GM21390 (cell line): Measurements from ENCODE around the gene MRPS9.

Experiments
- ATAC-seq: cut with Tn5 transposase; IDR thresholded peaks from one replicate; pipeline ENCODE4 v1.9.1; 2021; ENCODE audit not compliant: unreplicated experiment

The MRPS9 gene

DNA sequence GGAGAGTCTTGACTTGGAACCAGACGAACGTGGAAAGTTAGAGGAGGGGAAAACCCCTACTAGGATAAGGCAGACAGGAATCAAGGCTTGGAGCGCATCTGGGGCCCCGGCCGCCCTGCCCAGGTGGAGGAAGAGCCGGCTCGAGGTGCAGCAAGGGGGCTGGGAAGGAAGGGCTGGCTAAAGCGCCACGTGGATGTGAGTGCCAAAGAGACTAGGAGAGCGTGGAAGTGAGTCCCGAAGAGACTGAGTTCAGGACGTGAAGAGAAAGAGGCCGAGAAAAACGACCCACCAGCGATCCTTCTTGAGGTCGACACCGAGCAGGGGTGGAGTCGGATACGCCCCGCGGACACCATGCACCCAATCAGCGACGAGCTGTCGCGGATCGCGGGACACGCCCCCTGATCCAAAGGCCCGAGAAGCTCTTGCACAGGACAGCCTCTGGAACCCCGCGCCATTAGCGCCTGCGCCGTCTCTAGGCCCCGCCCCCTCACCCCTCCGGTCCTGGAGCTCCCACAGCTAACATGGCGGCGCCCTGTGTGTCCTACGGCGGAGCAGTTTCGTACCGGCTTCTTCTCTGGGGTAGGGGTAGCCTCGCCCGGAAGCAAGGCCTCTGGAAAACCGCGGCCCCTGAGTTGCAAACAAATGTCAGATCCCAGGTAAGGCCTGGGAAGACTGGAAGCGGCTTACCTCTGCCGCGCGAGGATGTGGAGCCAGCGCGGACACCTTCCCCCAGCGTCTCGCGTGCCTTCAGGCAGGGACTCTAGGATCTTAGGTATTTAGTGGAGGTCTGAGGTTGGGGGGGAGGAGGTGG is at the start of gene MRPS9:
TSS of gene MRPS9 (plus strand) at position 498 of the 811 bp plus-strand sequence. CDS start at position 522, 24 bp downstream.
- ATAC-seq: peak; percentile 98

DNA sequence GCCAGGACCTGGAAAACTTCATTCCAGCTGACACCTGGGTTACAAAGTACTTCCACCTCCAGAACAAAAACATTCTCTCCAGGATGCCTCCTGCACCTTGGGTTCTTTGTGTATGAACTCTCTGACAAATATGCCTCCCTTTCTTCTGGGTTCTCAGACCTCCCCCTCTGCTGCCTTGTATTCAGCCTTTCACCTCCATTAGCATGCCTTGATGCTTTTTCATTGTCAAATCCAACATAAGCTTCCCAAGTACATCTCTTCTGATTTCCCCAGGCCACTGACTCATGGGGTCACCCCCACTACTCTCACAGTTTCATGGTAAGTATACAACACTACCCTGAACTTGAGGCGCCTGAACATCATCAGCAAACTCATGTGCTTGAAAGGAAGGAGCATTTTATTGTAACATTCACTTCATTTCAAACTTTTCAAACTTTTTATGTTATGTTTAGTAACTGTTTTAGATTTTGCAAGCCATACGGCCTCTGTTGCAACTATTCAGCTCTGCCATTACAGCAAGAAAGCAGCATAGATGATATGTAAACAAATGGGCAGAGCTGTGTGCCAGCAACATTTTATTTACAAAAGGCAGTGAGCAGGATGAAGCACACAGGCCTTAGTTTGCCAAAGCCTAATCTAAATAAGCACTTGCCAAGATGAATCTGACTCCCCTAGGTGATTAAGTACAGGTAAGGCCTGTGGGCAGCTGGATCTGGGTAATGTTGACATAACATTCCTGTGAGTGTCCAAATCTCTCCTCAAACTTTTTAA is 32.5 kb upstream of the MRPS9 start:
- ATAC-seq: no peak

DNA sequence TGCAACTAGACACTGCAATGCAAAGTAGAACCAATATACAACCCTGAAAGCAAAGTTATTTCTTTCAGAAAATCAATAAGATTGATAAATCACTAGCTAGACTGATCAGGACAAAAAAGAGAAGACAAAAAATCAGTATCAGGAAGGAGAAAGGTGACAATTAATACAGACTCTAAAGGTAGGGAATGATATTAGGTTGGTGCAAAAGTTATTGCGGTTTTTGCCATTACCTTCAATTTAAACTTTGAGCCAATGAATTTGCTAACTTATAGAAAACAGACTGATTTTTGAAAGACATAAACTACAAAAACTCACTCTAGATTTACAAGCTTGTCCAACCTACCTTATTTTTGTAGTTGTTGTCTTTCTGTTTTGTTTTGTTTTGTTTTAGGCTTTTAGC is 30.5 kb upstream of the MRPS9 start:
- no peak for ATAC-seq

DNA sequence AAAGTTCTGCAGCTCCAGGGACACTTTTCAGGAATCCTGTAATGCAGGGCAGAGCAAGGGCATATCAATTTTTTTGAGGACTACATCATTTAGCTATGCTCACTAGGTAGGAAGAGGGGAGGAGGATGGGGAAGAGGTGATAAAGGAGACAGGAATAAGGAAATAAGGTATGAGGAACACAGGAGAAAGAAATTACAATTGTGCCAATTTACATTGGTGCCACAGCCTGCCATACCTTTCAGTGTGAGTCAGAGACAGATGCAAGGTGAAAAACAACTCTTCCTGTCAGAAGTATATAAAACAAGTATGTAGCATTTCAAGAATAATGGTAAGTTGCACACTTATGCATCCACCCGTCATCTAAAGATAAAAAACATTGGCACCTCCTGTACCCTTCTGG is 5.4 kb upstream of the MRPS9 start:
- no peak for ATAC-seq

DNA sequence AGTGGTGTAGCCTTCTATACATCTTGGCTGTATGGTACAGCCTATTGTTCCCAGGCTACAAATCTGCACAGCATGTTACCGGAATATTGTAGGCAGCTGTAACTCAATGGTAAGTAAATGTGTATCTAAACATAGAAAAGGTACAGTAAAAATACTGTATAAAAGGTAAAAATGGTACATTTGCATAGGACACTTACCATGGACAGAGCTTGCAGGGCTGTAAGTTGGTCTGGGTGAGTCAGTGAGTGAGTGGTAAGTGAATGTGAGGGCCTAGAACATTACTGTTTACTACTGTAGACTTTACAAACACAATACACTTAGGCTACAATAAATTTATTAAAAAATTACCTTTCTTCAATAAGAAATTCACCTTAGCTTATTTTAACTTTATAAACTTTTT is 3.7 kb upstream of the MRPS9 start:
- no peak for ATAC-seq

DNA sequence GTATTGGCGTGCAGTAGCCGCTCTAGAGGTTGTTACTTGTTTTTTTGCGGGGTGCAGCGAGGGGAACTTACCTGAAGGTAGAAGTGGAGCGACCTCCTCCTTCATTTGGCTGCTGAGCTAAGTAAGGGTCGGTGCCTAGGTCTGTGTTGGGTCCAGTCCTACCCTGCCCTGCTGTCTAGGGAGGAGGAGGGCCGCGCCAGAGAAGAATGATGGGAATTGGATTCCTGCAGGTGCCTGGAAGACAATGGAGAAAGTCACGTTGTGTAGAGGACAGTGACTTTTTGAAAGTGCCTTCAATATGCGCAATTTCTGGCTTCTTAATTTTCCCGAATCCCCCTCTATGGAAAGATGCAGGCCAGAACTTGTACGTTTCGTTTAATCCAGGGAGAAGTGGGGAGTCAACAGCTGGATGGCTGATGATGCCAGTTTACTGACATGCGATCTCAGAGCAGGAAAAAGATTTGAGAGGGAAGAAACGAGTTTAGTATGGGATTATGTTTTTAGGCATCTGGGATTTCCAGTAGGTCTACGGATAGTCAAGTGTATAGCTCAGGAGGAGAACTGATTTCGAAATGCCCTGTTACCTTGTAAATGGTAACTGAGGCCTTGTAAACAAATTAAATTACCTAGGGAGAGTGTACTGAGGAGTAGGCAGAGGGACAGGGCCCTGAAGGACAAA is 653 bp downstream of the MRPS9 start:
- ATAC-seq: peak; percentile 5

DNA sequence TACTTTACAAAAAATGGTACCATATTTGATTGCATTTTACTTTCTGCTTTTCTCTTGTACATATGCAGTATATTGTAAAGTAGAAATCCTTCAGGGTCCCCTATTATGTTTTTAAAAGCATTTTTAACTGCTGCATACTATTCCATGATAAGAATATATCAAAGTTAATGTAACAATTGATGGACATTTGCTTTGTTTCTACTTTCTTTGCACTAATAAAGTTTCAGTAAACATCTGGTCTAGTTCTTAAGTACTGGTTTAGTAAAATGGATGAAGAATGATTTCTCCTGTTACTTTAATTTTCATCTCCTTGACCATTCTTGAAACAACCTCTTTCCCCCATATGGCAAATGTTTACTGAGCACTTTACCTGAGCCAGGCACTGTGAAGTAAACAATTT is 1.7 kb downstream of the MRPS9 start:
- no peak for ATAC-seq

DNA sequence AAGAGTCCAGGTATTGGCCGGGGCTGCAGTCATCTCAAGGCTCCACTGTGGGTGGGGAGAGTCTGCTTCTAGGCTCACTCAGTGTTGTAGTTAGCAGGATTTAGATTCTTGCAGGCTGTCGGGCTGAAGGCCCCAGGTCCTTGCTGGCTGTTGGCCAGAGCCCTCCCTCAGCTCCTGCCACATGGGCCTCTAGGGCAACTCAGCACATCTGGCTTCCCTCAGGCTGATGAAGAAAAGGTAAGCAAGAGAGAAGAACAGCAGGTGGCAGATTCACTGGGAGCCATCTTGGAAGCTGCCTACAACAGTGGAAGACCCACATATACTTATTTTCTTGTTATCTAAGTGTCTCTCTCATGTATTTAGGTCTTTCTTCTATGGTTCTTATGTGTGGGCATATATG is 4.3 kb downstream of the MRPS9 start:
- ATAC-seq: no peak

DNA sequence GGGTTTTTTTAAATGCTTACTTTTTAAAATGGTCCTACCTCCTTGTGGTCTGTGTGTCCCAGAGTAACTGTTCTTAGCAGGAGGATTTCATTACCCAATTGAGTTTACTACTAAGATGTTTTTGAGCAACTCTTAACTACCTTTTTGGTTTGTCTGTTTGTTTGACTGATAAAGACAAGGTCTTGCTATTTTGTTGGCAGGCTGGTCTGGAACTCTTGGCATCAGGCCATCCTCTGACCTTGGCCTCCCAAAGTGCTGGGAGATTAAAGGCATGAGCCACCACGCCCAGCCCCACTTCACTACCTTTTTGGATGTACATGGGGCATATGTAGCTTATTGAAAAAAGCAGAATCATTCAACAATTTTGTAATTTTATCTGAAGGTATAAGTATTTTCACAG is 14.9 kb downstream of the MRPS9 start:
- no peak for ATAC-seq

DNA sequence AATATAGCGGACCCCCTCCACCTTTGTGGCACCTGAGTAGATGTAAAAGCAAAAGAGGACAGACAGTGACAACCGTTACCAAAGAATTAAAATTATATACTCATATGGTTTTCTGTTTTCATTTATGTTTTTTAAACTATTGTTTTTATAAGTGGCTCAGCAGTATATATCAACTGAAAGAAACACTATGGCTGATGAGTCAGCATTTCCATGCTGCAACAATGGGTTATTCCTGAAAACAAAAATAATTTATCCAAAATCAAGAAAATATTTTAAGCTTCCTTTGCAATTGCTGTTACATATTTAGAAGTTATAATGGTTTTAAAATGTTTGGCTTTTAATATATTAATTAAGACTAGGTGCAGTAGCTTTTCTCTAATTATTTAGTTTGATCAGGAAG is 17.7 kb downstream of the MRPS9 start:
- ATAC-seq: no peak

DNA sequence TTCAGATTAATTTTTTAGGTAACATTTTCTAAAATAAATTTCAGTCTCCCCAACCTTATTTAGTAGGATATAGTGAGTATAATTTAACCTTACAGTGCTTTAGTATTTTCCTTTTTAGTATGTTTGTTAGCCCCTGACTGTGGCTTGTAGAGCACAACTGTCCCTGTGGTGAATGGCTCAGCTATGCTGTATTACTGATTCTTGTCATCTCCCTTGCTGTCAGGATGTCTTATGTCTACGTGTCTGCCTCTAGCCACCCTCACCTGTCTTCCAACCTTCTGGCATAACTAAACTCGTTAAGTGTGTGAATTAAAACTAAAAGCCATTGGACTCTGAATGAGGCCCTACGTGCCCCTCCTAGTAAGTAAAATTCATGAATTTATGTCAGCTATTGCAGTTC is 18.4 kb downstream of the MRPS9 start:
- no peak for ATAC-seq

DNA sequence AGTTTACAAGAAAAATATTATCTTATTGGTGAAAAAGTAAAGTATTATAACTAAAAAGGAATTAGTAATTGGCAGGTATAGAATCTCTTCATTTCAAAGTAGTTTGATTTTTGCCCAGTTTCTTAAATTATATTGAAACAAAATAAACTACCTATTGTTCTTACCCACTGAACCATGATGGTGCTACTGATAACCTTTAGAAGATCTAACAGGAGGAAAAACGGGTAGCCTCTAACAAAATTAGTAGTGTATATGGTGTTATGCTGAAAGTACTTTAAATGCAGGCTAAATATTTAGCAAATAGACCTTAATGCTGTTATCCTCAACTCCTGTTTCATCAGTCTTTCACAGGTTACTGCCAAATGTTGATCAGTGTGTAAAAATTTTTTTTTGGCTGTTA is 19.1 kb downstream of the MRPS9 start:
- ATAC-seq: no peak

DNA sequence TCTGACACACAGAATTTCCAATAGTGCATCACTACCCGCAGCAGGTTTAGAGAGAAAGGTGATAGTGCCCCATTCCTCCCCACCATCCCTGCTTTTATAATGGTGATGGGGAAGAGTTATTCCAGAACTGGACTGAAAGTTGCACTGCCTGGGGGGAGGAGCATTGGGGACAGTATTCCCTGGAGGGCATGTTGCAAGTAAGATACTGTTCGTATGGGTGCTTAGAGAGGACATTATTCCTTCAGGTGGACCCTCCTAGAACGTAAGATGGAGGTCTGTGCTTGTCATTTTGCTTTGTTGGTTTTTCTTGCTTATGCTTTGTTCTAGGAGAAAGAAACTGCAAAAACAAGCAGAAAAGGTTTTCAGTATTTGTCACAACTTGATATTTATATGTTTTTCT is 23.7 kb downstream of the MRPS9 start:
- no peak for ATAC-seq

DNA sequence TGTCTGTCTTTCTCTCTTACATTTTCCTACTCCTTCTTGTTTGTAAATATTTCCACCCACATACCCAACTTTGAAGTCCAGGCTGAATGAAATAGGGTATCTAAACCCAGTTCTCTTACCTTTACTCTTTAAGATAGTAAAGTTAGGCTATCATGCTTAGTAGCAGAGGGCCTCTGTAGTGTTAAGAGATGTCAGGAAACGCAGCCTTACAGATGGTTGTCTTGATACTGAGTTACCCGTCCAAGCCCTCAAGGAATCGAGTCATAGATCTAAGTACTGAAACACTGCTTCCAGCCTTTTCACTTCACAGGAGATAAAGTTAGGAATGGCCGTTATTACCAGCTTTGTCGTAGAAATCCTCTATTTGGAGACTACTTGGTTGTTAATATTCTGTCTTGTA is 24.3 kb downstream of the MRPS9 start:
- no peak for ATAC-seq

DNA sequence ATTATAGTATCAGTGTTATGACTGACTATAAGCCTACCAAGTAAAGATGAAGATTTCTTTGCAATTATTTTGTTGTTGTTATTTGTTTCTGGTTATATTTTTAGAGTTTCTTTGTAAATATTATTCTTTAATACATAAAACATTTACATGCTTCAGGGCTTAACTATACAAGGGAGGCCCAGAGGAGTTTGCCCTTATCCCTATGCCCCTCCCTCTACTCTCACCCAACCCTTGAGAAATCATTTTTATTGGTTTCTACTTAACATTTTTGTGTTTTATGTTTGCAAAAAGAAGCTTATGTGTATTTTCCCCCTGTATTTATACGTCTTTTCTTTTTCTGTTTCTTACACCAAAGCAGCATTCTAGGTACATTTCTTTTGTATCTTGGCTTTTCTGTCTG is 30.5 kb downstream of the MRPS9 start:
- ATAC-seq: no peak

DNA sequence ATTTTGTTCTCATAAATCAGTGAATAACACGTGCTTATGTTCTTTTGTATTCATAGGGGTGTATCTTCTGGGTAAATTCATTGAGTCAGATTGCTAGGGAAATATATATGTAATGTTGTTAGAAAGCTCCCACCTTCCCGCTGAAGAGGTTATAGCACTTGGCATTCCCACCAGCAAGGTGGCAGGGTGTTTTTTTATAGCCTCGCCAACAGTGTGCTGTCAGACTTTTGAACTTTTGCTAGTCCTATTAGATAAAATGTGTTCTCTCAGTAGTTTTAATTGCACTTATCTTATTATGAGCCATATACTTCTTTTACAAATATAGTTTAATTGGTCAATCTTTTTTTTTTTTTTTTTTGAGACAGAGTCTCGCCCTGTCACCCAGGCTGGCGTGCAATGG is 31.0 kb downstream of the MRPS9 start:
- ATAC-seq: no peak

DNA sequence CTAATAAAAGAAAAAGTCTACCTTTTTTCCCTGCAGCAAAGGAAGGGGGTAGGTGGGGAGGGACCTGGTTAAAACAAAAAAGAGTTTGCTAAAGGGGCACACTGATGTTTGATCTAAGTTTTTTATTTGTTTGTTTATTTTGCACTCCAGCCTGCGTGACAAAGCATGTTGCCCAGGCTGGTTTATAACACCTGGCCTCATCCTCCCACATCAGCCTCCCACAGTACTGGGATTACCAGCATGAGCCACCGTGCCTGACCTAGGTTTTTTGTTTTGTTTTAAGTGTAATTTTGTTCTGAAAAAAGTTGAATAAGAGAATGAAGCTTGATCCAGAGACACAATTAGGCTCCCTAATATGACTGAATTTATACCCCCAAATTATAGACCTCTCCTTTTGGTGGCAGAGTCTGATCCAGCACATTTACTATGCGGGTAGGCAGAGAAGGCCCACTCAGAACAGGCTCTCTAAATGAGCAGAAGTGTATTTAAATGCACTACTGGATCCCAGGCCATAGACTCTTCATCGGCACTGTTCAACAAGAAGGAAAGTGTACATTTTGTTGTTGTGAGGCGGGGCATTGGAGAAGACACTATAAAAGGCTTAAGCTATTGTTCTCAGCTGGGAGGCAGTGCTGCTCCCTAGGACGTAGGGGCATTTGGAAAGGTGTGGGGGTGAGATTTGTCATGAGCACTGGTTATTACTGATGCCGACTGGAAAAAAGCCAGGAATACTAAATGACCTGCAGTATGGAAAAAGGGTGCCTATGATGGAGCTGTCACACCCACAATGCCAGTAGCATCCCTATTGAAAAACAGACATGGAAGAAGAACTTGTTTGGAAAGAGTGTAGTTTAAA is 32.4 kb downstream of the MRPS9 start:
- ATAC-seq: no peak

DNA sequence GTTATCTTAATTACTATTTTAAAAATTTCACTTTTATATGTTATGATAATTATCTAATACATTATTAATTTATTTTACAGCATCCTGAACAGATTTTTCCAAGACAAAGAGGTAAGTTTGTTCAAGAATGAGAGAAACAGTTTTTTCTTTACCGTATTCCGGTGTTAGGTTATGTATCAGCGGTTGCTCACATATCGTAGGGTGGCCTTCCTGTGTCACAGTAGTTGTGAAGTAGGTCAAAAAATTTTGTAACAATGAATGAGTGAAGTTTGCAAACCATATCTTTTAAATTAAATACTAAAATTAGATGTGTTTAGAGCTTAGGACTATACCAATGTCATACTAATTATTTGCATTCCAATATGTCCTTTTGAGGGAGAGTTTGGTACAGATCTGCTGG is 33.5 kb downstream of the MRPS9 start:
- no peak for ATAC-seq

DNA sequence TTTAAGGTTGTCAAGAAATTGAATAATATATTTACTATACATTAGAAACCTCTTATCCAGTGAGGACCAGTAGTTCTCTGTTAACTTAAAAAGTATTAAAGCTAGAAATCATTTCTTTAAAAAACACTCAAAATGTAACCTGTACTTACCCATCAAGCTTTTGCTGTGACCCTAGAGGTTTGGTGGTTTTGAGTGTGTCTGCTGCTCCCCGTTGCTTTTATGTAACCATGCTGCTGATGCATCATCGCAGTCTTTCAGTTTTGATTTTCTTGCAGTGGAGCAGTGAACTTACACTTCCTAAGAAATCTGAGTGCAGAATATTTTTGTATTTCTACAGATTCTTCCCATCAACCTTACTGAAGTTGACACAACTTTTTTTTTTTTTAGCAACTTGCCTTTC is 34.2 kb downstream of the MRPS9 start:
- peak; percentile 96 for ATAC-seq

DNA sequence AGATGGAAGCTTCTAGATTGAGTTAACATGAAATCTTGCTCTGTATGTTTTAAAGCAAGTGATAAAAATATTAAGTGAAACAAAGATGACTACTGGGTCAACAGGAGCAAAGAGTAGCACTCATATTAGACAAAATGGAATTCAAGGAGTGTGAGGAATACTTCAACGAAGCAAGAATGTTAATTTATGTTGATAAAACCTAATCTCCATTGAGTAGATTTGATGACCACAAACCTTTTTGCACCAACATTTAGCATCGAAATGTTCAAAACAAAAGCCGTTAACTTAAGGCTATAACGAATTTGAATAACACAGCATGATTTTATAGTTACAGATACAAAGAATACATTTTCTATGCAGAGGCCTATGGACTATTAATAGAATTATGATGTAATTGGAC is 35.7 kb downstream of the MRPS9 start:
- ATAC-seq: no peak

DNA sequence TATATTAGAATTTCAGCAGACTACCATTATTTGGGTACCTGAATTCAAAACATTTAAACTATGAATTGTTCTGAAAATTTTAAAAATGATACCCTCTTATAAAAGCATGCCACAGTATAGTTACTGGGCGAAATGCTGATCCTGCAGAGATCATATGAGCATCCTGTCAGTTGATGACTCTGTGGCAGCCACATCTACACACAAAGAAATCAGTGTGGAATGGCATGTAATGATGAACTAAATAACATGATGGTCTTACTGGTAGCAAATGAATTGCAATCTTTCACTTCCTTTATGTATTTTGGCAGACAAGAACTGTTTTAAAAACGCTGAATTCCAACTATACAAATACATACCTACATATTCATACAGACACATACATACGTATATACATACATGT is 38.3 kb downstream of the MRPS9 start:
- no peak for ATAC-seq
